HS-27A (cell line): Measurements from ENCODE around the gene THSD7B.
"Not testable (repeated sequence)": the region's sequence is repeated elsewhere in the genome, so short reads cannot be mapped to it uniquely, and the experiment has no call there.

Experiments
- DNase-seq: peaks from one replicate; pipeline ENCODE4 v3.0.0-alpha.2; 2012; ENCODE audit warnings: low read depth, missing footprints

THSD7B gene

GRCh38 chr2:137523931-137524330, 758.6 kb downstream of the THSD7B start:
- DNase-seq, result no peak

DNA sequence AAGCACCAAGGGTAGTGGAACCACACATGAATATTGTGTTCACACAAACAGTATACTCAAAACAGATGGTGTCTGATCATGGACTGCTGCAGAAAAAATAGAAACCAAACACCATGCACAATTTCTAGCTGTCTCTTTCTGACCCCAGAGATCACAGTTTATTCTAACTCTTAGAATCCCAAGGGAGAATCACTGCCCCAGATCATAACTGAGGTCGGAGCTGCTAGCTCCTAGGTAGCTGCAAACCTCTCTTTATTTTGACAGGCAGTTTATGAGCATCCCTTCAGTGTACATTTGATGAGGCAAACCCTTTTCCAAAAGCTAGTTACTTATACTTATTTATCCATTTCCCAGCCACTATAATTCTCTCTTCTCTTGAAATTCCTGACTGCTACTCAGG, 759.8 kb downstream of the THSD7B start:
- DNase-seq, result no peak

DNA sequence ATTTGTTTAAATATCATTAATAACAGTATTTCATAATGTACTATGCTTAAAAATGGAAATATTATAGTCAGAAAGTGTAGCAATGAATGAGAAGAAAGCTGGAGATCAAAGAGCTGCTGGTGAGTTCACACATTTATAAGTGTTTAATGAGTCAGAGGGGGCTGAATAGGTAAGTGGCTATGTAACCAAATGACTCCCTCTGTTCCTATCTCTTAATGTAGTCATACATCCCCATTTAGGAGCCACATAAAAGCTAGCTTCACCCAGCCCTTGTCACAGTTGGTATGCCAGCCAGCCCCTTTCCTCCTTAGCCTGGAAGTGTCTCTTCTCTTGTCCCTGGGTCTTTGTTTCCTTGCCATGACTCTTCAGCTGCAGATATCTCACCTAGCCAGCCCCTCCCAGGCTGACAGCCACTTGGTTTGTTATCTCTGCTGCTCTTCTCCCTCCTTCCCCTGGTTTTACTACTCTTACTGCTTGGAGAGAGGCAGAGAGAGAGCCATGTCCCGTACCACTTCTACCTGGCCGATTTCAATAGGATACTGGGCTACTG, 760.4 kb downstream of the THSD7B start:
- no peak for DNase-seq

DNA sequence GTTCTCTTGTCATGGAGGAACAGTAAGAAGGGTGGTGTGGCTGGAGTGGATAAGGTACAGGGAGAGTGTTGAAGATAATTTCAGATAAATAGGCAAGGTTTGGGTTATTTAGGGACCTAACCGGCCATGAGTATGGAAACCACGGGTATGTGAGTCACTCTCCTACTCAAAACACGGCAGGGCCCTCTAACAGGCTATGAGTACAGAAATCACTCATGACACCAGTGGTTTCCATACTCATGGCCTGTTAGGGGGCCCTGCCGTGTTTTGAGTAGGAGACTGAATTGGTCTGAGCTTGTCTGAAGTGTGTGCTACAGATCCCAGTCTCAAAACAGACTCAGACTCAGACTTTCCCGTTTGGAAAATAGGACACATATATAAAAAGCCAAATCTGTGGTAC, 770.6 kb downstream of the THSD7B start:
- no peak for DNase-seq

DNA sequence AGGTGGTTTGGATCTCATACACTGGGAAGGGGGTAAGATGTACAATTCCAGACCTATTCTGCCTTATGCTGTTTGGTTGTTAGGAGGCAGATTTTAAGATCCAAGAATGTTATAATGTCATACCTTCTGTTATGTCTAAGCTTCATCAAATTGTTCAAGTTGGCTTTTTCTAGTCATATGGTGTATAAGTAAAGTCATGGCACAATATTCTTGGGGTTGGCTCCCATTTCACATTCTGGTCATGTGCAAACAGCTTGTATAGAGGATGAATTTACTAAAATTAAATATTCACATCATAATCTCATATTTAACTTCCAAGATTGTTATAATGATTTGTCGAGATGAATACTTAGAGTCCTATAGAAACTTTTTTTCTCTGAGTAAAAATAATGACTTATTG, 774.0 kb downstream of the THSD7B start:
- no peak for DNase-seq

GRCh38 chr2:137547842-137548241, 782.5 kb downstream of the THSD7B start:
- DNase-seq, result no peak

DNA sequence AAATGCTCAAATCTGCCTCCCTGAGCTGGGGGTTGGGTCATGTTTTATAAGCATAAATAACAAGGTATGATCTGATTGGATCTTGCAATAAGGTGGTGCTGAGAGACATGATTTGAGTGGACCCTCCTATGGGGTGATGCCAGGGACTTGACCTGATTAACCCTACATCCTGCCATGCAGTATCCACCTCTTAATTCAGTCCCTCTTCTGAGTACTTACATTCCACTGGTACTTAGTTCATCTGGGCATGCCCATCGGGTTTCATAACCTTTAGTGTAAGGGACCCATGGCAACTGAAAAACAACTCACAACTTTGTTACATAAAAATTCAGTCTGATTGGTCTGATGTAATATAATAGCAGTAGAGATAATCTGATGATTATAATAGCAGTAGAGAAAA, 801.0 kb downstream of the THSD7B start:
- no peak for DNase-seq

GRCh38 chr2:137570484-137570883, 805.1 kb downstream of the THSD7B start:
- DNase-seq, result no peak

DNA sequence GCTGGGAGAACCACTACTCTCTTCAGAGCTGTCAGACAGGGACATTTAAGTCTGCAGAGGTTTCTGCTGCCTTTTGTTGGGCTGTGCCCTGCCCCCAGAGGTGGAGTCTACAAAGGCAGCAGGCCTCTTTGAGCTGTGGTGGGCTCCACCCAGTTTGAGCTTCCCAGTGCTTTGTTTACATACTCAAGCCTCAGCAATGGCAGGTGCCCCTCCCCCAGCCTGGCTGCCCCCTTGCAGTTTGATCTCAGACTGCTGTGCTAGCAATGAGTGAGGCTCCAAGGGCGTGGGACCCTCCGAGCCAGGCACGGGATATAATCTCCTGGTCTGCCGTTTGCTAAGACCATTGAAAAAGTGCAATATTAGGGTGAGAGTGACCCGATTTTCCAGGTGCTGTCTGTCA, 822.5 kb downstream of the THSD7B start:
- not testable (repeated sequence) for DNase-seq

GRCh38 chr2:137588578-137588977, 823.2 kb downstream of the THSD7B start:
- not testable (repeated sequence) for DNase-seq

DNA sequence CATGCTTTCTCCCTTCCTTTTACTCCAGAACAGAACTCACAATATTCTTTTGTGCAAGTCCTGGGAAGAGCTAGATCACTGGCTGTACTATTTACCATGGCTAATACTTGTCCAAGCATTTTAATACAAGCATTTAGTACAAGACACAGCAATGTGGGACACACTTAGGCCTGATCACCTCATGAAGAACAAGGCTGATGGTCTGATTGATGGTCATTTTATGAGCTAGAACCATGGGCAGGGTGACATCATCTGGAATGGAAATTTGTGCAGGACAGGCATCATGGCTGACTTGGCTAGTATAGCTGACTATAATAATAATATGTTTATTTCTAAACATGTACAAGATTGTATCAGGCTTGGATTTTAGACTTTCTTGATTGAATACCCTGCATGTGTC, 824.8 kb downstream of the THSD7B start:
- no peak for DNase-seq

DNA sequence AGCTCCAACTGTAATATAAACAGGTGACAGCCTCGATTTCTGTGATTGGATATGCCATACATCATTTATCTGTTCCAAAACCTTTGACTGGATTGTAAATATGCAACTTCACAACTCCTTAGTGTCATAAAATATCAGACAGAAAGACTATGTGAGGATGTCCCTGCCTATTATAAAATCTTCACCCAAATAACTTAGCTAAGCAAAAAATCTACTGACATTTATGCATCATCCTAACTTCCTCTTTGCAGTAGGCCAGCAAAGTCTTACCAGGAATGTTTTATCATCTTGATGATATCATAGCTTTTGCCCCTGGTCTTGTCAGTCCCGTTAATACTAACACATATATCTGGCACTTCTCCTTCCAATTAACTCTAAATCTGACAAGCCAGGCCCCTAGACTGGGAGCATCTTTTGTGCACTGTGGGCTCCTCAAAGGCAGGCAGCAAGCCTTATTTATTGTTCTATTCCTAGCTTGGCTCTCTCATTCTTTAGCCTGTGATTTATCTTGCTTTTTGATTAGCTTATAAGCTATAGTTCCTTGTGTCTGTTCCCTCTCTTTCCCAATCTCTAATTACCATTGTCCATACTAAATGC, 842.5 kb downstream of the THSD7B start:
- DNase-seq, result no peak

- DNase-seq, result no peak
These were observed 873.6 kb downstream of the THSD7B start for GRCh38 chr2:137638932-137639331.

DNA sequence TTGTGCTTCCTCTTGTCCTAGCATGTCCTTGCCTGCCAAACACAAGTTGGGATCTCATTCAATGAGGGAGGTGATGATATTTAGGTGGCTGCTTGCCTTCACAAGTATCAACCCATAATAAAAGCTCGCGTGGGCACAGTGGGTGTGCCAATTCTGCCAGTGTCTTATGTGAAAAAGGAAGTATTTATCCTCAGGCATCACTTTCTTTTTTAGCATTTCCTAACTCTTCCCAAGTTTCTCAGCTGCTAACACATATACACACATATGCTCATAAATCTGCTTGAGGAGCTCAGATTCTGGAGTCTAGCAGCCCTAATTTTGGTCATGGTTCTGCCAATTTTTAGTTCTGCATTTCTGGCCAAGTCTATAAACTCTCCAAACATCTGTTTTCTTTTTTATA, 879.4 kb downstream of the THSD7B start:
- DNase-seq, result no peak

GRCh38 chr2:137654046-137654445, 888.7 kb downstream of the THSD7B start:
- no peak for DNase-seq

DNA sequence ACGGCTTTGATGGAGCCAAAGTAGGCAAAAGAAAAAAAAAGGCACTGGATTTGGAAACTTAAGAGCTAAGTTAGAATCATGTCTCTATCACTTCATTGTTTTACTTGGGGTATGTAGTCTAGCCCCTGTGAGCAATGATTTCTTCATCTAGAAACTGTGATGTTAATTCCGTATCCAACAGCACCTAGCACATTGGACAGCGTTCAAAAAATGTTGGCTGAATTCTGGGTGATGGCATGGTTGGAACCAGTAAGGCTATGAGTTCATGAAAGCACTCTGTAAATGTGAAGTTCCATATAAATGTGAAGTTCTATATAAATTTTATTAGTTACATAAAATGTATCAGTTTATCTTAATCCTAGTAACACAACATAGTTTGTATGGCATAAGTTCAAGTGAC, 890.5 kb downstream of the THSD7B start:
- no peak for DNase-seq

GRCh38 chr2:137658433-137658832, 893.1 kb downstream of the THSD7B start:
- no peak for DNase-seq

- no peak for DNase-seq
These were observed 894.3 kb downstream of the THSD7B start for GRCh38 chr2:137659616-137660015.

DNA sequence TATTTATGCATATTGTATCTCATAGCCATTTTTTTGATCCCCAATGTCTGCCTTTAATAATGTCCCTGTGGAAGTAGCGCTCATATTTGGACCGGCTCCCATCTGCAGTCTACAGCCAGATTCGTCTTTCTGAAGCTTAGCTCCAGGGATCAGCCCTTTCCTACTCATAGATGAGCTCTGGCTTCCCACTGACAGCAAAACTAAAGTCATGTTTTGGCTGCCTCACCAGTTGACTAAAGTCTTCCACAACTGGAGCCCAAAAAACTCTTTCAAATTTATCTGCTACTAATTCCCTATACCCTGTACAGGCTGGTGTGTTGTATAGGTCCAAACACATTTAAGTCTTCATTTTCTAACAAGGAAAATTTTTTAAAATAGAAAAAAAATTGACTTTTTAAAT, 904.8 kb downstream of the THSD7B start:
- DNase-seq, result no peak

GRCh38 chr2:137672989-137673552, 907.7 kb downstream of the THSD7B start:
- no peak for DNase-seq

DNA sequence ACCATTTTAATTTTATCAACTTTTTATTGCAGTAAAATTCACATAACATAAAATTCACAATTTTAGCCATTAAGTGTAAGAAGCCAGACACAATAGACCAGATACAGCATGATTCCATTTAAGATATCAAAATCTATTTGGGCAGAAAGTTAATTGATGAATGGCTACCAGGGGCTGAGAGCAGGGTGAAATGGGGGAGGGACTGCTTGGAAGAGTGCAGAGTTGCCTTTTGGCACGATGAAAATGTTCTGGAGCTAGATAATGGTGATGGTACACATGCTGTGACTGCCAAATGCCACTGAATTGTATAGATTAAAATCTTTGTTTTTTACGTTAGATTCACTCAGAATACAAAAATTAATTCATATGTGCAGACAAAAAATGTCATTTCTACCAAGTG, 909.6 kb downstream of the THSD7B start:
- no peak for DNase-seq

- no peak for DNase-seq
These were observed 910.4 kb downstream of the THSD7B start for GRCh38 chr2:137675584-137676327.

DNA sequence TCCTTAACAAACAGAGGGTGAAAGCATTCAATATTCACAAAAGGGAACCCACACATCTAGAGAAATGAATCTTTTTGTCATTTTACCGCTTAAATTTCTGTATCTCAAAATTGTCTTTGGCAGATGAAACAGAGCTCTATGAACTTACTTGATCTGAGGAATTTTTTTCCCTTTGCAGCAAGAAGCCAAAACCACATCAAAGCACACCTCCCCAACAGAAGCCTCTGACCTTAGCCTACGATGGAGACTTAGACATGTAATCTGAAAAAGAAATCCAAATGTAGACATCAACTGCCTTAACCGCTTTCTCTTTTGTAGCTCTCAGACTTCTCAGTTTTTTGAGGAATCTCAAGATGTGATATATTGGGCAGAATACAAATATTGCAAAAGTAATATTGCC, 911.0 kb downstream of the THSD7B start:
- no peak for DNase-seq
